Esophagus squamous epithelium (tissue), 5 donors: Measurements from ENCODE around the gene RNF181. TPM values are rescaled to one million over a fixed set of nuclear protein-coding genes. Genes with fewer than 3 reads are reported as not detected.

Experiments
- DNase-seq: peaks from one replicate; lab custom pipeline; 2025; lab: John Stamatoyannopoulos, UW
- H3K27ac ChIP-seq, 4 donors: fragments of 200-600 bp; sonication (generic); one replicate each; pipeline ENCODE4 v1.5.1; 2016 to 2019; ENCODE audit warnings: mild to moderate bottlenecking in 1 of 4
- H3K27me3 ChIP-seq, 4 donors: fragments of 200-600 bp; sonication (generic); 1 replicate in 3 of 4; 2 replicates in 1 of 4; pipeline versions ENCODE4 v1.5.1 to v1.6.0; 2017 to 2021; ENCODE audit warnings: antibody characterized with exemption in 1 of 4
- H3K36me3 ChIP-seq, 3 donors: fragments of 200-600 bp; sonication (generic); one replicate each; pipeline ENCODE4 v1.5.1; 2016 to 2019
- H3K4me1 ChIP-seq, 3 donors: fragments of 200-600 bp; sonication (generic); one replicate each; pipeline ENCODE4 v1.5.1; 2017 to 2019
- H3K4me3 ChIP-seq, 4 donors: fragments of 200-600 bp; sonication (generic); 1 replicate in 3 of 4; 2 replicates in 1 of 4; pipeline ENCODE4 v1.5.1; 2016 to 2019; ENCODE audit warnings: mild to moderate bottlenecking in 2 of 4, moderate library complexity in 1 of 4
- H3K9me3 ChIP-seq, 3 donors: fragments of 200-600 bp; sonication (generic); one replicate each; pipeline ENCODE4 v1.5.1; 2016 to 2019
- POLR2A ChIP-seq, 4 donors: fragments of 450-650 bp; IDR thresholded peaks; one replicate each; pipeline ENCODE4 v1.6.1; 2017; ENCODE audit warnings: antibody characterized with exemption in 4 of 4, mild to moderate bottlenecking in 4 of 4, moderate library complexity in 3 of 4
- WGBS, 2 donors: methylation state at CpG; one replicate each; pipeline ENCODE4 v1.1.5; 2018; 5-methylcytosine and 5-hydroxymethylcytosine counted together
- intact Hi-C: fragments of 100-400 bp; cut with DNase I; formaldehyde crosslinking; loops from one replicate; pipeline ENCODE4 v1.15.0; 2022
- total RNA-seq, 4 donors: library from RNA; depleted of rRNA; stranded (reverse); fragments of >200 nt; gene quantifications; one replicate each; pipeline ENCODE4 v1.1.0, GENCODE V29; 2016
- TF ChIP-seq, protein P1 (sequence below), 6 experiments: fragments of 450-650 bp in 4 of 6; fragments of 200-600 bp in 2 of 6; sonication (generic) in 2 of 6; IDR thresholded peaks; one replicate each; pipeline ENCODE4 v1.5.1; 2016 to 2019; ENCODE audit warnings: antibody characterized with exemption in 6 of 6, mild to moderate bottlenecking in 4 of 6, moderate library complexity in 4 of 6
- donor health status: DM: yes; HTN: yes; CAD: no.

Gene RNF181
- total RNA-seq, 4 donors from 2014 or later, result 88.3 to 128 (median 115) TPM

DNA sequence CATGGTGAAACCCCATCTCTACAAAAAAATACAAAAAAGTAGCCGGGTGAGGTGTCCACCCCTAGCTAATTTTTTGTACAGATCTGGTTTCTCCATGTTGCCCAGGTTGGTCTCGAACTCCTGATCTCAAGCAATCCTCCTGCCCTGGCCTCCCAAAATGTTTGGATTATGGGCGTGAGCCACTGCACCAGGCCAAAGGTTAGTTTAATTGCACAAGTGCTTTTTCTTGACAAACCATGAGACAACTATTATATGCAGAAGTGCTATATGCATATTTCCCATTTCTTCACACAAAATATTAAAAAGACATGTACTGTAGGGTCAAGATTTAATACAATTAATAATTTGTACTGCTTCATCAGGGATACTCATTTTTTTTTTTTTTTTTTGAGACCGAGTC, 29.3 kb upstream of the RNF181 start:
- intact Hi-C loops, result no loop called here
- Histone ChIP-seq H3K9me3 (no peaks in the 10 kb centered on the region), H3K4me3 (no peak overlapping the region), H3K4me1 (peaks cover 0 to 7% (median 4%) of the 10 kb centered on the region in 3 donors), H3K27me3 (no peaks in the 10 kb centered on the region), H3K27ac (no peak overlapping the region), H3K36me3 (no peaks in the 10 kb centered on the region)
- DNase-seq, result no peak
- WGBS, 2 donors, result 82% methylated on average over 4 of the region's 4 CpGs
- TF ChIP-seq POLR2A (IDR thresholded peaks at IDR 0.05), result no peak
- TF ChIP-seq, protein P1, sequence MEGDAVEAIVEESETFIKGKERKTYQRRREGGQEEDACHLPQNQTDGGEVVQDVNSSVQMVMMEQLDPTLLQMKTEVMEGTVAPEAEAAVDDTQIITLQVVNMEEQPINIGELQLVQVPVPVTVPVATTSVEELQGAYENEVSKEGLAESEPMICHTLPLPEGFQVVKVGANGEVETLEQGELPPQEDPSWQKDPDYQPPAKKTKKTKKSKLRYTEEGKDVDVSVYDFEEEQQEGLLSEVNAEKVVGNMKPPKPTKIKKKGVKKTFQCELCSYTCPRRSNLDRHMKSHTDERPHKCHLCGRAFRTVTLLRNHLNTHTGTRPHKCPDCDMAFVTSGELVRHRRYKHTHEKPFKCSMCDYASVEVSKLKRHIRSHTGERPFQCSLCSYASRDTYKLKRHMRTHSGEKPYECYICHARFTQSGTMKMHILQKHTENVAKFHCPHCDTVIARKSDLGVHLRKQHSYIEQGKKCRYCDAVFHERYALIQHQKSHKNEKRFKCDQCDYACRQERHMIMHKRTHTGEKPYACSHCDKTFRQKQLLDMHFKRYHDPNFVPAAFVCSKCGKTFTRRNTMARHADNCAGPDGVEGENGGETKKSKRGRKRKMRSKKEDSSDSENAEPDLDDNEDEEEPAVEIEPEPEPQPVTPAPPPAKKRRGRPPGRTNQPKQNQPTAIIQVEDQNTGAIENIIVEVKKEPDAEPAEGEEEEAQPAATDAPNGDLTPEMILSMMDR (IDR thresholded peaks at IDR 0.05), result no peak

- intact Hi-C loops, result no loop called here
- Histone ChIP-seq H3K4me3 (no peak overlapping the region), H3K27ac (peak overlapping the region in 1 of 4 donors; percentile 95), H3K4me1 (peaks cover 24 to 50% (median 24%) of the 10 kb centered on the region in 3 donors), H3K27me3 (no peaks in the 10 kb centered on the region), H3K36me3 (peaks cover 0 to 7% (median 0%) of the 10 kb centered on the region in 3 donors), H3K9me3 (no peaks in the 10 kb centered on the region)
- 93% methylated on average over 8 of the region's 8 CpGs for WGBS, 2 donors
- DNase-seq, result no peak
- TF ChIP-seq, protein P1 (IDR thresholded peaks at IDR 0.05), result no peak
- TF ChIP-seq POLR2A (IDR thresholded peaks at IDR 0.05), result no peak
These were observed 19.8 kb upstream of the RNF181 start for GRCh38 chr2:85575739-85576138.

- Histone ChIP-seq H3K27me3 (no peaks in the 10 kb centered on the region), H3K36me3 (peaks cover 0 to 20% (median 0%) of the 10 kb centered on the region in 3 donors), H3K27ac (peak overlapping the region; percentile 93 to 95 (median 94)), H3K4me3 (peak overlapping the region in 3 of 4 donors; percentile 59 to 70 (median 61)), H3K4me1 (peaks cover 24 to 55% (median 24%) of the 10 kb centered on the region in 3 donors), H3K9me3 (no peaks in the 10 kb centered on the region)
- WGBS, 2 donors, result 18 to 33% methylated on average over 2 to 3 of the region's 3 CpGs
- TF ChIP-seq POLR2A (IDR thresholded peaks at IDR 0.05), result no peak
- TF ChIP-seq, protein P1 (IDR thresholded peaks at IDR 0.05), result no peak
- DNase-seq, result no peak
- intact Hi-C loops, result no loop called here
These were observed 18.5 kb upstream of the RNF181 start for GRCh38 chr2:85577063-85577385.

- WGBS, 2 donors, result 9 to 35% methylated on average over 10 to 17 of the region's 19 CpGs
- intact Hi-C loops, result no loop called here
- DNase-seq, result no peak
- H3K9me3 ChIP-seq, result no peaks in the 10 kb centered on the region
- H3K4me3 ChIP-seq, result peak within 1 kb of the TSS; percentile 51 to 70 (median 60)
- H3K36me3 ChIP-seq, result peaks cover 0 to 26% (median 0%) of the 10 kb centered on the region in 3 donors
- TF ChIP-seq, protein P1 (IDR thresholded peaks at IDR 0.05), result no peak
- peak in 1 of 4 donors; percentile 54 for TF ChIP-seq POLR2A (IDR thresholded peaks at IDR 0.05)
- no peaks in the 10 kb centered on the region for H3K27me3 ChIP-seq
- H3K27ac ChIP-seq, result peak within 1 kb of the TSS; percentile 93 to 95 (median 94)
- peaks cover 24 to 55% (median 24%) of the 10 kb centered on the region in 3 donors for H3K4me1 ChIP-seq
These were observed 17.9 kb upstream of the RNF181 start, which contains the start of gene VAMP8 for GRCh38 chr2:85577386-85578242. Gene VAMP8 (plus strand): TSS chr2:85577586. CDS start chr2:85577647, 61 bp downstream.
